GM12878 (cell line): Measurements from ENCODE around the gene SHFL. TPM values are rescaled to one million over a fixed set of nuclear protein-coding genes. Genes with fewer than 3 reads are reported as not detected.
A peak's percentile ranks its signal among the peaks of the same experiment; 100 is the strongest.

Source experiments
- CBX3 ChIP-seq: fragments of 200-600 bp; sonication (generic); IDR thresholded peaks from 2 replicates; pipeline ENCODE4 v1.6.1; 2016; ENCODE audit warnings: low read depth, borderline replicate concordance
- JUNB ChIP-seq: IDR thresholded peaks from 2 replicates; pipeline ENCODE4 v1.6.1; 2016; ENCODE audit warnings: antibody characterized with exemption, mild to moderate bottlenecking
- LARP7 ChIP-seq: fragments of 450-650 bp; IDR thresholded peaks from 2 replicates; pipeline ENCODE4 v1.6.1; 2017; ENCODE audit warnings: mild to moderate bottlenecking
- MEF2A ChIP-seq: IDR thresholded peaks from 2 replicates; pipeline ENCODE4 v1.6.1; 2011; ENCODE audit warnings: low read depth, mild to moderate bottlenecking, low read length, moderate library complexity; ENCODE audit not compliant: insufficient read depth
- MYB ChIP-seq: fragments of 150-350 bp; IDR thresholded peaks from 2 replicates; pipeline ENCODE4 v1.6.1; 2014; ENCODE audit warnings: mild to moderate bottlenecking, low read depth, low read length, borderline replicate concordance
- NFYB ChIP-seq: IDR thresholded peaks from 2 replicates; pipeline ENCODE4 v1.6.1; 2011; ENCODE audit warnings: low read depth, mild to moderate bottlenecking, low read length, improper control_type of control experiment, moderate library complexity; ENCODE audit not compliant: insufficient read depth
- POLR2A ChIP-seq: IDR thresholded peaks from 2 replicates; pipeline ENCODE4 v1.6.1; 2011; ENCODE audit warnings: low read depth, mild to moderate bottlenecking, low read length
- PRDM15 ChIP-seq: fragments of 450-650 bp; formaldehyde crosslinking; IDR thresholded peaks from 2 replicates; pipeline ENCODE4 v1.4.0; 2020; ENCODE audit warnings: mild to moderate bottlenecking, moderate library complexity
- RELB ChIP-seq: fragments of 450-650 bp; IDR thresholded peaks from 2 replicates; pipeline ENCODE4 v1.6.1; 2017; ENCODE audit warnings: low read depth, mild to moderate bottlenecking, moderate library complexity
- SRF ChIP-seq, 2 experiments: IDR thresholded peaks; 2 replicates each; pipeline ENCODE4 v1.6.1; 2011; ENCODE audit warnings: low read depth in 2 of 2, low read length in 2 of 2, mild to moderate bottlenecking in 1 of 2, moderate library complexity in 1 of 2
- STAT1 ChIP-seq: fragments of 450-650 bp; conservative IDR thresholded peaks from 2 replicates; pipeline ENCODE4 v1.6.1; 2014; ENCODE audit warnings: antibody characterized with exemption, mild to moderate bottlenecking
- TBL1XR1 ChIP-seq: IDR thresholded peaks from 2 replicates; pipeline ENCODE4 v1.6.1; 2012; ENCODE audit warnings: low read depth, low read length, improper control_type of control experiment
- TCF12 ChIP-seq: IDR thresholded peaks from 2 replicates; pipeline ENCODE4 v1.6.1; 2011; ENCODE audit warnings: low read depth, mild to moderate bottlenecking, low read length
- TCF3 ChIP-seq: IDR thresholded peaks from 2 replicates; pipeline ENCODE4 v1.6.1; 2012; ENCODE audit warnings: low read depth, mild to moderate bottlenecking, low read length, borderline replicate concordance; ENCODE audit not compliant: insufficient read depth
- YBX1 ChIP-seq: fragments of 450-650 bp; IDR thresholded peaks from 2 replicates; pipeline ENCODE4 v1.6.1; 2016; ENCODE audit warnings: antibody characterized with exemption
- ZSCAN29 ChIP-seq: fragments of 450-650 bp; IDR thresholded peaks from 2 replicates; pipeline ENCODE4 v1.6.1; 2017; ENCODE audit warnings: mild to moderate bottlenecking, moderate library complexity
- ZZZ3 ChIP-seq: IDR thresholded peaks from 2 replicates; pipeline ENCODE4 v1.6.1; 2011; ENCODE audit warnings: low read depth; ENCODE audit not compliant: control insufficient read depth, insufficient read length
- polyA plus RNA-seq, 11 experiments: library from polyadenylated mRNA; depleted of rRNA in 4 of 11; unstranded in 6 of 11; stranded (reverse) in 5 of 11; fragments of >200 nt; fragmentation: Nextera tagmentation in 4 of 11; fragmentation: Illumina TruSeq in 1 of 11; extraction: Ambion mirVana in 4 of 11; extraction: Trizol in 1 of 11; gene quantifications; 1 replicate in 1 of 11; 2 replicates in 10 of 11; pipeline versions ENCODE4 v1.2.1 to v1.2.3, GENCODE V29; 2011 to 2016; ENCODE audit warnings: inconsistent platforms in 2 of 11, missing spikeins in 2 of 11, low read depth in 1 of 11
- total RNA-seq, 4 experiments: library from RNA; depleted of rRNA in 3 of 4; stranded (reverse); fragments of >200 nt in 3 of 4; fragmentation: Illumina TruSeq in 1 of 4; extraction: Trizol in 1 of 4; gene quantifications; 2 replicates each; pipeline versions ENCODE4 v1.2.1 to v1.2.3, GENCODE V29; 2013 to 2021
- TF ChIP-seq, protein P1 (sequence below): fragments of 450-650 bp; IDR thresholded peaks from 2 replicates; pipeline ENCODE4 v1.6.1; 2016; ENCODE audit warnings: mild to moderate bottlenecking
- TF ChIP-seq, protein P2 (sequence below): IDR thresholded peaks from 2 replicates; pipeline ENCODE4 v1.6.1; 2011; ENCODE audit warnings: borderline replicate concordance, low read depth, mild to moderate bottlenecking, moderate library complexity, low read length; ENCODE audit not compliant: insufficient read depth, poor library complexity, severe bottlenecking

SHFL gene
- total and polyA plus RNA-seq, 10 of the 15 experiments (the other 5 are each of a cell fraction or from before 2014, with no cell fraction given): 8.0 to 83.8 (median 40.7) TPM

- TF ChIP-seq YBX1: no peak
- 0 out of 2 replicates have a peak, but pooled peaks have one; percentile 22 for TF ChIP-seq TCF12
- no peak for TF ChIP-seq SRF (IDR thresholded peaks at IDR 0.05; ENCODE audit: low read depth in 2 of 2, low read length in 2 of 2)
- TF ChIP-seq ZZZ3: no peak
- TF ChIP-seq MYB: no peak
- TF ChIP-seq CBX3: no peak
- no peak for TF ChIP-seq NFYB
- TF ChIP-seq LARP7: no peak
- TF ChIP-seq, protein P1, sequence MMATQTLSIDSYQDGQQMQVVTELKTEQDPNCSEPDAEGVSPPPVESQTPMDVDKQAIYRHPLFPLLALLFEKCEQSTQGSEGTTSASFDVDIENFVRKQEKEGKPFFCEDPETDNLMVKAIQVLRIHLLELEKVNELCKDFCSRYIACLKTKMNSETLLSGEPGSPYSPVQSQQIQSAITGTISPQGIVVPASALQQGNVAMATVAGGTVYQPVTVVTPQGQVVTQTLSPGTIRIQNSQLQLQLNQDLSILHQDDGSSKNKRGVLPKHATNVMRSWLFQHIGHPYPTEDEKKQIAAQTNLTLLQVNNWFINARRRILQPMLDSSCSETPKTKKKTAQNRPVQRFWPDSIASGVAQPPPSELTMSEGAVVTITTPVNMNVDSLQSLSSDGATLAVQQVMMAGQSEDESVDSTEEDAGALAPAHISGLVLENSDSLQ: no peak
- no peak for TF ChIP-seq PRDM15 (CRISPR knock-in tag)
- TF ChIP-seq RELB: no peak
- TF ChIP-seq STAT1: no peak
- TF ChIP-seq TCF3: no peak; the same call in 1 of the 2 replicates
- no peak for TF ChIP-seq JUNB
- TF ChIP-seq MEF2A: 0 out of 2 replicates have a peak, but pooled peaks have one; percentile 4
- TF ChIP-seq ZSCAN29: no peak
- TF ChIP-seq, protein P2, sequence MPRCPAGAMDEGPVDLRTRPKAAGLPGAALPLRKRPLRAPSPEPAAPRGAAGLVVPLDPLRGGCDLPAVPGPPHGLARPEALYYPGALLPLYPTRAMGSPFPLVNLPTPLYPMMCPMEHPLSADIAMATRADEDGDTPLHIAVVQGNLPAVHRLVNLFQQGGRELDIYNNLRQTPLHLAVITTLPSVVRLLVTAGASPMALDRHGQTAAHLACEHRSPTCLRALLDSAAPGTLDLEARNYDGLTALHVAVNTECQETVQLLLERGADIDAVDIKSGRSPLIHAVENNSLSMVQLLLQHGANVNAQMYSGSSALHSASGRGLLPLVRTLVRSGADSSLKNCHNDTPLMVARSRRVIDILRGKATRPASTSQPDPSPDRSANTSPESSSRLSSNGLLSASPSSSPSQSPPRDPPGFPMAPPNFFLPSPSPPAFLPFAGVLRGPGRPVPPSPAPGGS: peak; percentile 11
- peak; percentile 89 for TF ChIP-seq POLR2A
- no peak for TF ChIP-seq TBL1XR1
These were observed 28.7 kb downstream of the SHFL start (continued) for GRCh38 chr19:10114651-10115391.
